GM19035 (cell line): ENCODE measurements around the gene GNPTG.

Experiments
- ATAC-seq: cut with Tn5 transposase; IDR thresholded peaks from one replicate; pipeline ENCODE4 v1.9.1; 2021; ENCODE audit not compliant: unreplicated experiment

The GNPTG gene

DNA sequence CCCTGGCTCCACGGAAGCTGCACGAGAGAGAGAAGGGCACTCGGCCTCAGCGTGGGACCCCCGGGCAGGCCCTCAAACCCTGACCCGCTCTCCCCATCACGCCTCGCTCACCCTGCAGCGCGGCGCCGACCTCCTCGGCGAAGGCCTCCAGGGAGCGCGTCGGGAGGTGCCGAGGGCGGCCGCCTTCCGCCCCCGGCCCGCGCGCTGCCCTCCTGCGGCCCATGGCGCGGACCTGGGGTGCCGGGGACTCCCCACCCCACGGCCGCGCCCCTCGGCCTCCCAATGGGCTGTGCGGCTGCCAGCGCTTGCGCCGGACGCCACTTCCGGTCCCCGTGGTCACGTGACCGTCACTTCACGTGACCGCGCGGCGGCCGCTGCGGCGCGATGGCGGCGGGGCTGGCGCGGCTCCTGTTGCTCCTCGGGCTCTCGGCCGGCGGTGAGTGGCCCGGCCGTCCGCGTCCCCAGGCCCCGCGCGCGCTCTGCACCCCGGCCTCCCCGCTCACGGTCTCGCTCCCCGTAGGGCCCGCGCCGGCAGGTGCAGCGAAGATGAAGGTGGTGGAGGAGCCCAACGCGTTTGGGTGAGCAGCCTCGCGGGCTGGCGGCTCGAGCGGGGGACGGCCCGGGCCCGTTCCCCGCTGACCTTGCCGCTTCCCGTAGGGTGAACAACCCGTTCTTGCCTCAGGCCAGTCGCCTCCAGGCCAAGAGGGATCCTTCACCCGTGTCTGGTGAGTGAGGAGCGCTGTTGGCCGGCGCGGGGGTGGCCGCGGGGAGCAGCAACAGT lies at the start of gene GNPTG, which contains the start of gene TSR3:
GNPTG (plus strand) TSS at position 350 of the 781 bp plus-strand sequence; CDS start at position 385, 35 bp downstream.
TSR3 (minus strand) TSS at position 297 of the 781 bp plus-strand sequence; CDS start at position 223, 74 bp downstream.
- ATAC-seq, result peak; percentile 69

DNA sequence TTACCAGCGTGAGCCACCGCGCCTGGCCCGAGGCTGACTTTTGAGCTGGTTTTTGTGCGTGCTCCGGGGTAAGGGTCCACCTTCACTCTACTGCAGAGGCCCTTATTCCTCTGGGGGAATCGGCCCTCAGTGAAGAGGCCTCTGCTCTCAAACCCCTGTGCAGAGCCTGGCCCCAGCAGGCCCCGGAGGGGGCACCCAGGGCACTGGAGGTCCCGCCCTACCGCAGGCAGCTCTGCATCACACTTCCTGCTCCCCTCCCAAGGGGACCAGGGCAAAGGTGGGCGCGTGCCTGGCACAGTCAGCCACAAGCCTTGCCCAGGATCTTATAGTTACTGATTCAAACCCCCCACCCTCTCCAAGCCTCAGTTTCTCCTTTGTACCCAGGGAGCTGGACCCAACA lies 45.9 kb upstream of the GNPTG start:
- no peak for ATAC-seq

DNA sequence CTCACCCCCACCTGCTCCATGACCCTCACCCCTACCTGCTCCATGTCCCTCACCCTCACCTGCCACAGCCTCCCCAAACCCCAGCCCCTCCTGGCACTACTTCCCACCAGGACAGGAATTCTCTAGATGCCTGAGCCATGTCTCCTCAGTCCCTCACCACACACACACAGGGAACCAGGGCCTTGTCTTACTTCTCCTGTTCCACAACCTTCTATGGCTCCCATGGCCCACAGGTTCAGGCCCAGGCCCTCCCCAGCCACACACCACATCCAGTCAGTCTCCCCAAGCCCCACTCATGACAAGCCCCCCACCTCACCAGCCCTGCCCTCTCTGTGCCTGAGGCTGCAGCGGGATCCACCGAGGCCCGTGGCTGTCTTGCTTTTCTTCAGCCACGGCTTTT lies 45.4 kb upstream of the GNPTG start:
- ATAC-seq, result no peak

DNA sequence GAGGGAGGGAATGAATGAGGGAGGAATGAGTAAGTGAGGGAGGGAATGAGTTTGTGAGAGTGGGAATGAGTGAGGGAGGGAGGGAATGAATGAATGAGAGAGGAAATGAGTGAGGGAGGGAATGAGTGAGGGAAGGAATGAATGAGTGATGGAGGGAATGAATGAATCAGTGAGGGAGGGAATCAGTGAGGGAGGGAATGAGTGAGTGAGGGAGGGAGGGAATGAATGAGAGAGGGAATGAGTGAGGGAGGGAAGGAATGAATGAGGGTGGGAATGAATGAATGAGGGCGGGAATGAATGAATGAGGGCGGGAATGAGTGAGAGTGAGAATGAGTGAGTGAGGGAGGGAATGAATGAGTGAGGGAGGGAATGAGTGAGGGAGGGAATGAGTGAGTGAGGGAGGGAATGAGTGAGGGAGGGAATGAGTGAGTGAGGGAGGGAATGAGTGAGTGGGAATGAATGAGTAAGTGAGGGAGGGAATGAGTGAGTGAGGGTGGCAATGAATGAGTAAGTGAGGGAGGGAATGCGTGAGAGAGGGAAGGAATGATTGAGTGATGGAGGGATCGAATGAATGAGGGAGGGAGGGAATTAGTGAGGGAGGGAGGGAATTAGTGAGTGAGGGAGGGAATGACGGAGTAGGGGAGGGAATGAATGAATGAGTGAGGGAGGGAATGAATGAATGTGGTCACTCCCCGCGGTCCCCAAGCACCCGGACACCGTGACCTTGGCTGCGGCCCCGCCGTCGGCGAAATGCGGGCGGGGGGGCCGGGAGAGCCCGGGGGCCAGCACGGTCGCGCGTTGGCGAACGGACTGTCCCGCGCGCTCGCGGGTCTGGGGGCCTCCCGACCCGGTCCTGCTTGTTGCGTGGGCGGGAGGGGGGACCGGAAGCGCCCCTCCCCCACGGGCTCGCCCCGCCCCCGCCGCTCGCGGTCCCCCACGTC lies 43.4 kb upstream of the GNPTG start:
- no peak for ATAC-seq

DNA sequence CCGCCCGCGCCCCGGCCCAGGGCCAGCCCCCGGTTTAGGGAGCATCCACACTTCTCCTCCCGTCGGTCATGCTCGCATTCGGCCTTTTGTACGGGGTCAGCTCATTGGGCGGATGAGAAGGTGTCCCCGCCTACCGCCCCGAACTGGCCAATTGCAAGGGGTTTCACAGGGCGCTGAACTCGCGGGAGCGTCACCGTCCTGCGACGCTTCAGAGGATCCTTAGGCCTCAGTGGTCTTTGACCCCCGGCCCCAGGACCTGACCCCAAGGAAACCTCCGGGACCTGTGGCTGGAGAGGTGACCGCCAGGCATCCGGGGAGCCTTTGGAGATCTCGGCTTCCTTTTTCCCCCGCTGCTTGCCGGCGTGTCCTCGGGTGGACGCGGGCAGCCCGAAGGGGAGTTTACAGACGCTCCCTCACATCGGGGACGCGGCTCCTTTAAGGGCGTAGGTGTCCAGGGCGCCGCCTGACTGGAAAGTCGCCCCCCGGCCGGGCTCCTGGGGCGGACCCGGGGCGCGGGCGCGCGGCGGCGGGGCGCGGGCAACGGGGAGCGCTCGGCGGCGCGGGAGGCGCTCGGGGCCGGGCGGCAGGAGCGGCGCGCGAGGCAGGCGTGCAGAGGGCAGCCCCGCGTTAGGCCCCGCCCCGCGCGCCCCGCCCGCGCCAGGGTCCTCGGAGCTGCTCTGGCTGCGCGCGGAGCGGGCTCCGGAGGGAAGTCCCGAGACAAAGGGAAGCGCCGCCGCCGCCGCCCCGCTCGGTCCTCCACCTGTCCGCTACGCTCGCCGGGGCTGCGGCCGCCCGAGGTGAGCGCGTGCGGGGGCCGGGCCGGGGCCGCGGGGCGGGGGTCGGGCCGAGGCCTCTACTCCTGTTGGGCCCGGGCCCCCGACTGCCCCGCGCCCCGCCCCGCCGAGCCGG lies 42.5 kb upstream of the GNPTG start, which contains the start of gene UBE2I:
UBE2I (plus strand) TSS at position 660 of the 909 bp plus-strand sequence. CDS start 4,395 bp downstream, outside the sequence.
- ATAC-seq, result peak; percentile 64

DNA sequence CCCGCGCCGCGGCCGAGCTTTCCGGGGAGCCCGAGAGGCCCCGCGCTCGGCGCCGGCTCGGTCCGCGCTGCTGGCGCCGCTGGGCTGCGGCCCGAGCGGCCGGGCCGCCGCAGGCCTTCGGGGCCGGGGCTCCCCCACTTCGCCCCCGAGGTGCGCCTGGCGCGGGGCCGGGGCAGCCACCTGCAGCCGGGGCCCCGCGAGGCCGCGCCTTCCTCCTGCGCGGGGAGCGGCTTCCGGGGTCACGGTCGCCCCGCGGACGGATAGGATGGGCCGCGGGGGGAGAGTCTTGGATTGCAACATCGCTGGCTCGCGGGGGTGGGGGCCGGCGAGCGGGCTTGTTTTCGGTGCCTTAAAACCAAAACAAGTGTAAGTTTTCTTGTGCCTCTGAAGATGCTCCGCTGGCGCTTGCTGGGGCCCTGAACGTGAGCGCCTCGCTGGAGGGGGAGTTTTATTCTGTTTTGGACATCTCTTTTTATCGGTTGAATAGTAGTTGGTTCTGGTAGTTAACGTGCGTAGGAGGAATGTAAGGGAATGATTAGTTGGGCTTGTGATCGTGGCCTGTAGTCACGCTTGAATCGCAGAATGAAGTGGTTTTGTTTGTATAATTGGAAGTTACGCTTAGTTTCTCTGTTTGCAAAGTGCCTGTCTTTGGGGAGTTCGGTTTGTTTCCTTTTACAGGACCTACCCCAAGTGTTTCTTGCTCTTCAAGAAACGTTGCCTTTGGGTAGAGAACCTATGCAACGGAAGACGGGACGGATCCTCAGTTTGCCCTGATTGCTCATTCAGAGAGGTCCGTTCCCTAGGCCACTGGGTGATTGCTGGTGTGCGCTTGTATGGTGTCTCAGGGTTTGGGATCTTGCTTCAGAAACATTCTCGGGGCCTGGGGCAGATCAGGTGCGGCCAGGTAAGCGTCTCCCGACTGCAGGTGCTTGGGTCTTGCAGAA lies 41.6 kb upstream of the GNPTG start:
- peak; percentile 18 for ATAC-seq

DNA sequence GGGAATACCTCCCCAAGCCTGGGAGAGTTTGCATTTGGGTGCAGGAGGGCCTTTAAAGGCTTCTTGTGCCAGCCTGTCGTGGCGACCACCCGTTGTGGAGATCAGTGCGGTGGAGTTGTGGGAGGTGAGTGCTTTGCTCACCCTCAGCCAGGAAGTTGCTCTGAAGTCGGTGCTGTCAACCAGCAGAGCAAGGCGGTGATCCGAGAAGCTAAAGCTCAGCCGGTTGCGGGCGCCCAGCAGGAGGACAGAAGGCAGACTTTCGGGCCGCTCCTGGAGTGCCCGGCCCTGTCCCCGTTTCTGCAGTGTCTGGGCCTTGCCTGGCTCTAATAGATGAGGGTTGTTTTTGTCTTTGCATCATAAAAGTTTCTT lies 40.9 kb upstream of the GNPTG start:
- ATAC-seq, result no peak

DNA sequence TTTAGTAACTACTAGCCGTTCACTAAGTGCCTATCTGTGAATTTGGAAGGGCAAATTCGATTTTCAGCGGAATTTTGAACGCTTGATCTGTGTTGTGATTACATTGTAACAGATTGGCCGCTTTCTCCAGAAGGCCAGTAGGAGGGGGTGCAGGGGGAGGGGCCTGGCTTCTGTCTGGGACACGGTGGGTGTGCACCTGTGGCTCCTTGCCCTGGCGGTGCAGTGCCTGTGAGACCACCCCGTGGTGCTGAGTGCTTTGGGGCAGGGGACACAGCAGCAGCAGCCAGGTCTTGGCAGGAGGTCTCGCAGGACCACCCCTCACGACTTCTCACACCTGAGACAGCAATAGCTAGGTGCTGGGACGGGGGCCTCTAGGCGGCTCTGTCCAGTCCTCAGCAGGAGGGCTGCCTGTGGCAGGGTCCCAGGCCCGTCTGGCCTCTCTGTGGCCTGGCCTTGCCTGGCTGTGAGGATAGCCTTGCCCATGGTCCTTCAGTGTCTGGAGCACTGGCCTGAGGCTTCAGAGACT lies 40.5 kb upstream of the GNPTG start:
- ATAC-seq, result no peak

DNA sequence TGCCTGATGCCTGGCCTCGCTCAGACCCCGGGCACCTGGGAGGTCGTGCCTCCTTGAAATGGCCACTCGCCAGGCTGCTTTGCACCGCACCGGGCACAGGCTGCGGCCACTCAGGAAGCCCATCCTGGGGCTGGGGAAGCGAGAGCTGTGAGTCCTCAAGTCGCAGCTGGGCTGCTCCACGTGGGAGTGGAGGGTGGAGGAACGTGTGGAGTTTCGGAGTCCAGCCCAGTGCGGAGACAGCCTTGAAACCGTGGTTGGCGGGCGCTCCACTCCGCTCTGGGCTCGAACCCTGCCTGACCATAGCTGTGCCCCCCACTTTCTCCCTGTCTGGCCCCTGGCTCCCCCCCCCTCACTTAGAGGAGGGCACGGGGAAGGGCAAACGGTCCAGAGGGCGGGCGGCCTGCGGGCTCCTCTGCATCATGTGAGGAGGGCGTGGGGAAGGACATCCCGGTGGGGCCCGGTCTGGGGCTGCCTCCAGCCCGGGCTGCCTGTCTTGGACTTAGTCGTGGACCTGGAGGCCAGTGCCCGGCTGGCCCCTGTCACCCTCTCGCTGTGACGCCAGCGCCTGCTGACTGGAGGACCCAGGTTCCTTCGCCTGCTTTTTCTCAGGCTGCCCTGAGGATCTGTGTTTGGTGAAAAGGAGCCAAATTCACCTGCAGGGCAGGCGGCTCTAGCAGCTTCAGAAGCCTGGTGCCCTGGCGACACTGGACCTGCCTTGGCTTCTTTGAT lies 39.8 kb upstream of the GNPTG start:
- no peak for ATAC-seq

DNA sequence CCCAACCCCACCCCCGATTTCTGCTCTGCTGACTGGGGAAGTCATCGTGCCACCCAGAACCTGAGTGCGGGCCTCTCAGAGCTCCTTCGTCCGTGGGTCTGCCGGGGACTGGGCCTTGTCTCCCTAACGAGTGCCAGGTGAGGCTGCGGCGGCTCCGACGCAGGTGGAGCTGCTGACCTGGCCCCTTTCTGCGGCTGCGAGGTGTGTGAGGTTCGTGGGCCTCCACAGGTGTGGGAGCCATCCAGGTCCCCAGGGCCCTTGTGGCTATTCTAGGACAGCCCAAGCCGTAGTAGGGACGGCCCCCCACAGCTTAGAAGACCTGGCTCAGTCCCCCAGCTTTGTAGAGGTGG lies 39.3 kb upstream of the GNPTG start:
- no peak for ATAC-seq

DNA sequence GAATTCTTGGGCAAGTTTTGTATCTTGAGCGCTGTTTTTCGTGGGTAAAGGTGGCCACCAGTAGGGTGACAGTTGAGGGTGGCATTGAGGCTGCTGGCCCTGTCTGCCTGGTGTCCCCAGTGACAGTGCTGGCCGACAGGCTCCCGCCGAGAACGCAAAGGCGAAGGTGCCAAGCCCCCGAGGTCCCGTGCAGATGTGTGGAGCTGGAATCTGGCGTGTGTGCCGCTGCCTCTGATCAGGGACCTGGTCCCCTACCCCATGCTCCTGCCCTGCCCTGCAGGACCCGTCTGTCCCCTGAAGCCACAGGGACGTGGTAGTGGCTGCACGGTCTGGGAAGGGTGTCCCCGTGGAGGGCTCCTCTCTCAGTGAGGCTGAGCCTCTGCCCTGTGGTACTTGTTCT lies 38.8 kb upstream of the GNPTG start:
- ATAC-seq, result no peak

DNA sequence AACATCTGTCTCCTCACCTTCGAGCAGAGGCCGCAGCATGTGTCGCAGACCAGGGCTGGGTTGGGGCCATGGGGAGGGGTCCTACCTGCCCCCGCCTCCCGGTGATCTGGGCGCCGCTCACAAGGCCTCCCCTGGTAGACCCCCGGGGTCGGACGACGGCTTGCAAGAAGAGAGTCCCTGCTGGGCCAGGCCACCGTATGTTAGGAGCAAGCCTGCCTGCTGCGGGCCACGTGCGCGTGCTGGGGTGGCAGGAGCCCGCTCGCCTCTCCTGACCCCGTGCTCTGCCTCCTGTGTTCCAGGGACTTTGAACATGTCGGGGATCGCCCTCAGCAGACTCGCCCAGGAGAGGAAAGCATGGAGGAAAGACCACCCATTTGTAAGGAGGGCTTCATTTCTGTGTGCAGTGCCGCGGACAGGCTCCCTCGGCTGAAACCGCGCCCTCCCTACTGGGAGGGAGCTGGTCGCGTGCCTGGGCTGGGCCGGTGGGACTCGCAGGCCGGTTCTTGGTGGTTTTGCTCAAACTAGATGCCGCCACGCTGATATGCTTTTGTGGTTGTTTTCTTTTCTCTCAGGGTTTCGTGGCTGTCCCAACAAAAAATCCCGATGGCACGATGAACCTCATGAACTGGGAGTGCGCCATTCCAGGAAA lies 37.9 kb upstream of the GNPTG start:
- no peak for ATAC-seq

DNA sequence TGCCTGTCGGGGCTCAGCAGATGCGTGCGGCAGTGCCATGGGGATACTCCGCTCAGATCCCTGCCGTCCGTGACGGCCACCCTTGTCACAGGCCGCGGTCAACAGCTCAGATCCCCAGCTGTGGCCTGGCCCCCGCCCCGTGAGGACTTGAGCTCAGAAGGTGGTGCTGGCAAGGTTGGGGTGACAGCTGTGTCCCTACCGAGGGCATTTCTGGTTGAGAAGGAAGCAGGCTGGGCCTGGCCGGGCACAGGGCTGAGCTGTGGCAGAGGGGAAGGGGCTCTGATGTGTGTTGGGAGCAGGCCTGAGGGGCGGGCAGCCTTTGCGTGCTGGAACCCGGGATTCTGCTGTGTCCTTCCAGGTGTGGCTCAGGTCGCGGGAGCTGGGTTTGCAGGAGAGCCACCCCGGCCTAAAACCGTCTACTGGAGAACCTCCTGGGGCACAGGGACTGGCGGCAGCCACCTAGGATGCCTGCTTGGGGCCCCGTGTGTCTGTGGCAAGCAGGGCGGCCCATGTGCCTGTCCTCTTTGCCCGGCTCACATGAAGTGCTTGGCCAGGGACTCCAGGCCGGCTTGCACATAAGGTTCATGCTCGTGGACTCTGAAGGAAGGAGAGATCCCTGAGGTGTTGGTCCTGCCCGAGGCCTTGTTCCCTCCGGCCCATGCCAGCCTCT lies 37.2 kb upstream of the GNPTG start:
- ATAC-seq, result no peak

DNA sequence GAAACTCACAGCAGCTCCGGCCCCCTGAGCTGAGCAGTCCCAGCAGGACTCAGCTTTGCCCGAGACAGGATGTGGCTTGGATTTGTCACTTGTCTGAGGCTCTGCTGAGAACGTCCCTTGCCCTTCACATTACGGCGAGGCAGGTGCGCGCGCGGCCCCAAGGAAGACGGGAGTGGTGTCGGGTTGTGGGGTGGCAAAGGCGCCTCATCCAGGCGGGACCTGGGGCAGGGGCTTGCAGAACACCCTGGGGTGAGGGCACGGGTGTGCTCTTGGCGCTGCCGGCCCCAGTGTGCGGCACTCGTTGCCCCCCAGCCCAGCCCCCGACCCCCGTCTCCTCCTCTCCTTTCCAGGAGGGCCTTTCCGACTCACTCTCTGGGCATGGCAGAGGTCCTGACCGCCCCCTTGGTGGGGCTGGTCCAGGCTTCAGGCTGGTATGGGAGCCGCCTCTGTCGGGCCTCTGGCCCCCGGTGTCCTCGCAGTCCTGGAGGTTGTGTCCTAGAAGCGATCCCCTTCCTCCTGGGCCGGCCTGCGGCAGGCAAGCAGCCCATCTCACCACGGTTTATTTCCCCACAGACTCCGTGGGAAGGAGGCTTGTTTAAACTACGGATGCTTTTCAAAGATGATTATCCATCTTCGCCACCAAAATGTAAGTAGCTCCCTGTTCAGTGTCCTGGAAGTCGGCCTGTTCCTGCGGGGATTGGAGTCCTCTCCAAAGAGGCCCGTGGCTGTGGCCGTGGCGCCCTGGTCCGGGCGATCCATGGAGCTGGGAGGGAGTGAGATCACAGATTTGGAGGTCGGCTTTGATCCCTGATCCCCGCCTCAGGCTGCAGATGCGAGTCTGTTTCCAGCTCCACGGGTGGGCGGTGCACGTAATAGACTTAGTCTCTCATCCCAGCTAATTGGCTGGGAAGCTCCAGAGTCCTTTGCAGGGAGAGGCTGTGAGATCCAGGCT lies 36.4 kb upstream of the GNPTG start:
- no peak for ATAC-seq

DNA sequence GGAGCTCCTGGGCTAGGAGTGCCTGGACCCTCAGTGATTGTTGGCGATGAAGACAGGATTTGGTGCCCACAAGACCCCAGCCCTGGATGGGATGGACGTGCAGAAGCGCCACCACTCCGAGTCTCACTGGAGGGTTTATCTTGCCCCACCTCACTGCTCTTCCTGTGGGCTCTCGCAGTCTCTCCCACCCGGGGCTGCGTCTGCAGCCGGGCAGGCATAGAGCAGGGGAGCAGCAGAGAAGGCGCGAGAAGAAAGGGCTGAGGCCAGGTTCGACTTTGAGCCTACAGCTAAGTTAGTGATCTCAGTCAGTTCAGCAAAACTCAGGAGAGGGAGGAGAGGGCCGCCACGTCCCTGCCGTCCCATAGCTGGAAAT lies 35.7 kb upstream of the GNPTG start:
- ATAC-seq, result no peak

DNA sequence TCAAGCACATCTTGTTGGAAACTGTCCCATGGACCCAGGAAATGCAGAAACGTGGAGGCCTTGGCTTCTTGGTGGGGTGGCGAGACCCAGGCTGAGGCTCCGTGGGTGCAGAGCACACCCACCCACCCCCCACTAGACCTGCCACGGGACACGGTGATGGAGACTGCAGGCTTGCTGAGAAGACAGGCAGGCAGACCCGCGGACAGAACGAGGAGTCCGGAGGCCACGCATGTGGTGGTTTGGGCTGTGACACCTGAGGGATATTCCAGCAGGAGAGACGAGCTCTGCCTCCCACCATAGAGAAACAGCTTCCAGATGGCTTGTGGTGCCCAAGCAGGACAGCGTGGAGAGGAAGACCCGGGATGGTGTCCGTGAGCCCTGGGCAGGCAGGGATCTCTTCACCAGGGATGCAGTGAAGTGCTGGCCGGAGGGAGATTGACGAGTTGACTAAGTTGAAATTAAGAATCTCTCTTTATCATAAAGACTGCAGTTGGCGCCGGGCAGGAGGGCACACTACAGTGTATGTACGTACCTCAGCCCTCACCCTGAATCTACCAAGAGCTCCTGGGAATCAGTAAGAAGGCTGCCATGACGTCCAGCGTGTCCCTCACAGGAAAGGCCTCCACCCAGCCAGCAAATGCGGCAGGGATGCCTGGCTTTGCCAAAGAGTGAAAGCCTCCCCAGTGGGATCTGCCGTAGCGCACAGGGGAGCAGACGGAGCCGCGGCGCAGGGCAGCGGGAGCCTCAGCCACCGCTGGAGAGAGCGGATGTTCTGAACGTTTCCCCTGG lies 34.1 kb upstream of the GNPTG start:
- no peak for ATAC-seq
